PC-3 (cell line): Measurements from ENCODE around the gene ZMIZ1. TPM values are rescaled to one million over a fixed set of nuclear protein-coding genes. Genes with fewer than 3 reads are reported as not detected.

Experiments used
- ATAC-seq: fragments of 200-7000 bp; cut with Tn5 transposase; 2 replicates; pipeline ENCODE4 v1.9.1; 2020; ENCODE audit warnings: mild to moderate bottlenecking, moderate library complexity
- BruUV-seq: library from RNA; stranded (reverse); fragments of 400-500 nt; replicated peaks from 2 replicates; lab custom pipeline; 2021; lab: Mats Ljungman, UMichigan
- CTCF ChIA-PET: fragments of 300-600 bp; sonication (Branson Sonifier 250); formaldehyde crosslinking; loops from one replicate; lab custom pipeline; 2022; ENCODE audit warnings: antibody characterized with exemption; lab: Charles Lee
- POLR2A ChIA-PET: fragments of 300-600 bp; sonication (Branson Sonifier 250); formaldehyde crosslinking; loops from one replicate; lab custom pipeline; 2022; ENCODE audit warnings: antibody characterized with exemption; ENCODE audit not compliant: unreplicated experiment; lab: Charles Lee
- DNase-seq: peaks from one replicate; pipeline ENCODE4 v3.0.0-alpha.2; 2015
- H2AFZ ChIP-seq: fragments of 300-600 bp; sonication (generic); 2 replicates; pipeline ENCODE4 v1.6.0; 2016; ENCODE audit warnings: antibody characterized with exemption, low read length
- H3F3A ChIP-seq: fragments of 300-600 bp; sonication (generic); one replicate; pipeline ENCODE4 v1.6.0; 2017; ENCODE audit warnings: antibody characterized with exemption, low read length, control low read depth, mild to moderate bottlenecking; ENCODE audit not compliant: unreplicated experiment
- H3K27ac ChIP-seq: fragments of 300-600 bp; sonication (generic); 2 replicates; pipeline ENCODE4 v1.5.1; 2016; ENCODE audit warnings: mild to moderate bottlenecking, low read length
- H3K27me3 ChIP-seq: fragments of 300-600 bp; sonication (generic); 2 replicates; pipeline ENCODE4 v1.6.1; 2016; ENCODE audit warnings: low read length, mixed read lengths
- H3K36me3 ChIP-seq: fragments of 300-600 bp; sonication (generic); 2 replicates; pipeline ENCODE4 v1.6.1; 2016; ENCODE audit warnings: low read depth, mixed run types, low read length, mixed read lengths
- H3K4me1 ChIP-seq: fragments of 300-600 bp; sonication (generic); 2 replicates; pipeline ENCODE4 v1.5.1; 2016; ENCODE audit warnings: low read length; ENCODE audit not compliant: insufficient read depth
- H3K4me2 ChIP-seq: fragments of 300-600 bp; sonication (generic); 2 replicates; pipeline ENCODE4 v1.6.0; 2016; ENCODE audit warnings: low read length
- H3K4me3 ChIP-seq: fragments of 300-600 bp; sonication (generic); 2 replicates; pipeline ENCODE4 v1.5.1; 2016; ENCODE audit warnings: mild to moderate bottlenecking, low read length, mixed read lengths
- H3K79me2 ChIP-seq: fragments of 300-600 bp; sonication (generic); 2 replicates; pipeline ENCODE4 v1.6.1; 2017; ENCODE audit warnings: low read length, mixed read lengths
- H3K9ac ChIP-seq: fragments of 300-600 bp; sonication (generic); 2 replicates; pipeline ENCODE4 v1.6.0; 2016; ENCODE audit warnings: mild to moderate bottlenecking, low read length
- H3K9me2 ChIP-seq: fragments of 300-600 bp; sonication (generic); replicated peaks from 2 replicates; pipeline ENCODE4 v1.6.1; 2016; ENCODE audit warnings: mixed run types, low read length, mixed read lengths
- H3K9me3 ChIP-seq: fragments of 300-600 bp; sonication (generic); 2 replicates; pipeline ENCODE4 v1.6.1; 2016; ENCODE audit warnings: low read length, mixed read lengths
- H4K20me1 ChIP-seq: fragments of 300-600 bp; sonication (generic); 2 replicates; pipeline ENCODE4 v1.6.1; 2016; ENCODE audit warnings: low read length, mixed read lengths
- CTCF ChIP-seq: fragments of 300-600 bp; sonication (generic); conservative IDR thresholded peaks from 2 replicates; pipeline ENCODE4 v1.5.1; 2017; ENCODE audit warnings: antibody characterized with exemption, low read depth, mild to moderate bottlenecking, low read length
- EZH2 ChIP-seq: fragments of 300-600 bp; sonication (generic); IDR thresholded peaks from one replicate; pipeline ENCODE4 v1.6.1; 2017; ENCODE audit warnings: antibody characterized with exemption, mild to moderate bottlenecking, low read length; ENCODE audit not compliant: unreplicated experiment
- EZH2phosphoT487 ChIP-seq: fragments of 300-600 bp; sonication (generic); IDR thresholded peaks from 2 replicates; pipeline ENCODE4 v1.6.1; 2018; ENCODE audit warnings: mild to moderate bottlenecking, antibody characterized with exemption, low read length, borderline replicate concordance
- intact Hi-C: fragments of 100-400 bp; cut with micrococcal nuclease; formaldehyde crosslinking; loops from 2 replicates; pipeline ENCODE4 v1.9.0; 2023
- total RNA-seq: library from RNA; depleted of rRNA; stranded (reverse); fragments of >200 nt; gene quantifications from 2 replicates; pipeline ENCODE4 v1.2.3, GENCODE V29; 2014

ZMIZ1 gene
- total RNA-seq, 1 experiment from 2014 or later: 55.4 TPM

GRCh38 chr10:79025199-79025832 is 43.5 kb upstream of the ZMIZ1 start:
- POLR2A ChIA-PET: no interaction called here
- ATAC-seq: no peak
- no TSS peak for BruUV-seq

GRCh38 chr10:79026341-79026761 is 42.4 kb upstream of the ZMIZ1 start:
- ChIA-PET POLR2A (interaction anchor here (0.6 kb wide), 1 partner anchor 12 kb away, joined by 5 read pairs; no protein-coding TSS in a partner anchor), CTCF (no interaction called here)
- Histone ChIP-seq H3K4me2 (no peak overlapping the region), H2AFZ (no peak overlapping the region), H4K20me1 (no peaks in the 10 kb centered on the region), H3K4me1 (no peaks in the 10 kb centered on the region), H3K9ac (no peak overlapping the region), H3K4me3 (no peak overlapping the region), H3K9me3 (no peaks in the 10 kb centered on the region), H3K9me2 (no peaks in the 10 kb centered on the region), H3F3A (no peaks in the 10 kb centered on the region), H3K79me2 (no peaks in the 10 kb centered on the region), H3K27ac (no peak overlapping the region), H3K36me3 (no peaks in the 10 kb centered on the region), H3K27me3 (peaks cover 17% of the 10 kb centered on the region)
- DNase-seq: no peak
- no peak for ATAC-seq
- TF ChIP-seq CTCF: no peak
- intact Hi-C loops: no loop called here
- BruUV-seq: no TSS peak

More at GRCh38 chr10:79025199-79025832, 43.5 kb upstream of the ZMIZ1 start:
- Histone ChIP-seq H3K9me2 (no peaks in the 10 kb centered on the region), H3K9me3 (no peaks in the 10 kb centered on the region), H3K4me3 (no peak overlapping the region), H3K27me3 (peaks cover 9% of the 10 kb centered on the region), H3K79me2 (no peaks in the 10 kb centered on the region), H3K9ac (no peak overlapping the region), H2AFZ (no peak overlapping the region), H3K4me2 (no peak overlapping the region), H3K27ac (no peak overlapping the region), H3K36me3 (no peaks in the 10 kb centered on the region), H4K20me1 (no peaks in the 10 kb centered on the region), H3F3A (no peaks in the 10 kb centered on the region), H3K4me1 (no peaks in the 10 kb centered on the region)
- DNase-seq: no peak
- intact Hi-C loops: no loop called here
- CTCF ChIA-PET: no interaction called here
- TF ChIP-seq CTCF (no peak), EZH2 (no peak), EZH2phosphoT487 (no peak)

- Histone ChIP-seq H2AFZ (no peak overlapping the region), H4K20me1 (no peaks in the 10 kb centered on the region), H3K4me2 (no peak overlapping the region), H3F3A (no peaks in the 10 kb centered on the region), H3K4me1 (no peaks in the 10 kb centered on the region), H3K27ac (no peak overlapping the region), H3K9me3 (no peaks in the 10 kb centered on the region), H3K9ac (no peak overlapping the region), H3K27me3 (peaks cover 21% of the 10 kb centered on the region), H3K36me3 (no peaks in the 10 kb centered on the region), H3K9me2 (no peaks in the 10 kb centered on the region), H3K4me3 (no peak overlapping the region), H3K79me2 (no peaks in the 10 kb centered on the region)
- no TSS peak for BruUV-seq
- intact Hi-C loops: no loop called here
- POLR2A ChIA-PET: interaction anchor here (0.6 kb wide), 1 partner anchor 12 kb away, joined by 5 read pairs; no protein-coding TSS in a partner anchor
- CTCF ChIA-PET: no interaction called here
- DNase-seq: no peak
- no peak for ATAC-seq
- TF ChIP-seq EZH2 (no peak), CTCF (no peak), EZH2phosphoT487 (no peak)
Observed at GRCh38 chr10:79026806-79027146, 42.0 kb upstream of the ZMIZ1 start.
